ENCODE results near the gene WFDC2. TPM values are rescaled to one million over a fixed set of nuclear protein-coding genes. Genes with fewer than 3 reads are reported as not detected.

The WFDC2 gene
- total and polyA plus RNA-seq, 10 of the 15 experiments (the other 5 are each of a cell fraction or from before 2014, with no cell fraction given) = 0.13 TPM; not detected in 9

GRCh38 chr20:45440891-45441685, 28.5 kb upstream of the WFDC2 start:
- 18% methylated on average over 5 of the region's 5 CpGs for WGBS (ENCODE audit: insufficient coverage, insufficient replicate concordance, low lambda C conversion rate, missing lambda C conversion rate)
- no peaks in the 10 kb centered on the region for H3K36me3 ChIP-seq (ENCODE audit: control insufficient read depth in 2 of 2, insufficient read depth in 2 of 2, low read length in 1 of 2)
- no peaks in the 10 kb centered on the region; a peak in 2 of 4 replicates for H3K27me3 ChIP-seq (replicated peaks in 1 of 2; ENCODE audit: control insufficient read depth in 2 of 2, insufficient read depth in 2 of 2, low read length in 1 of 2)
- CTCF ChIA-PET = interaction anchor here (7.3 to 13.9 kb wide), 2 partner anchors 11 to 73 kb away, joined by 86 to 685 read pairs; partner anchors contain the start of gene SYS1
- SMC1A ChIA-PET (ENCODE audit: uncharacterized antibody, unreplicated experiment) = interaction anchor here (10.5 kb wide), 1 partner anchor 73 kb away, joined by 440 read pairs; the partner anchor contains the start of genes SYS1 and TP53TG5
- in situ Hi-C loops (cut with MboI) (no loop called here), intact Hi-C loops (cut with micrococcal nuclease; ENCODE audit: unreplicated experiment) (no loop called here)
- DNase-seq (ENCODE audit: low read depth, low spot score) (no peak), ATAC-seq (no peak), FAIRE-seq (no peak)
- POLR2A ChIA-PET = no interaction called here
- H3K9ac ChIP-seq (ENCODE audit: control insufficient read depth, insufficient read depth, low read length) = no peak overlapping the region
- no peaks in the 10 kb centered on the region for H3K79me2 ChIP-seq (ENCODE audit: control insufficient read depth, insufficient read depth, low read length)
- H4K20me1 ChIP-seq (ENCODE audit: control insufficient read depth, insufficient read depth) = no peaks in the 10 kb centered on the region
- RAD21 ChIA-PET (ENCODE audit: unreplicated experiment) = interaction anchor here (7.1 kb wide), 1 partner anchor 74 kb away, joined by 394 read pairs; the partner anchor contains the start of gene SYS1
- H2AFZ ChIP-seq (ENCODE audit: control insufficient read depth, low read depth, low read length) = no peak overlapping the region
- no peak overlapping the region for H3K4me3 ChIP-seq
- H3K9me3 ChIP-seq (replicated peaks; ENCODE audit: control insufficient read depth, insufficient read depth, low read length) = no peaks in the 10 kb centered on the region
- BruUV-seq (replicated peaks) = no TSS peak
- H3K27ac ChIP-seq (ENCODE audit: control insufficient read depth, insufficient read depth) = no peak overlapping the region
- no peak overlapping the region for H3K4me2 ChIP-seq (ENCODE audit: control insufficient read depth, insufficient read depth)
- H3K4me1 ChIP-seq (ENCODE audit: control insufficient read depth, insufficient read depth, low read length) = peaks cover 3% of the 10 kb centered on the region
- TF ChIP-seq NR2C2 (IDR thresholded peaks at IDR 0.05; ENCODE audit: borderline replicate concordance, control insufficient read depth, insufficient read length, low read depth) (no peak), MAX (IDR thresholded peaks at IDR 0.05; ENCODE audit: low read depth, low read length) (no peak), SUZ12 (IDR thresholded peaks at IDR 0.05; ENCODE audit: unreplicated experiment) (no peak), MTA3 (IDR thresholded peaks at IDR 0.05; ENCODE audit: borderline replicate concordance, low read length) (no peak), MTA2 (IDR thresholded peaks at IDR 0.05; ENCODE audit: low read depth) (no peak), ZBTB4 (CRISPR knock-in tag; IDR thresholded peaks at IDR 0.05) (no peak), YBX1 (IDR thresholded peaks at IDR 0.05) (no peak), ASH2L (IDR thresholded peaks at IDR 0.05; ENCODE audit: borderline replicate concordance, low read depth) (no peak), EP300 (IDR thresholded peaks at IDR 0.05; ENCODE audit: borderline replicate concordance in 1 of 2, control insufficient read depth in 1 of 2, low read depth in 2 of 2, low read length in 2 of 2) (no peak), ZBED1 (IDR thresholded peaks at IDR 0.05; ENCODE audit: borderline replicate concordance) (no peak), ZBTB33 (IDR thresholded peaks at IDR 0.05) (no peak), SMARCA5 (IDR thresholded peaks at IDR 0.05) (no peak), PML (IDR thresholded peaks at IDR 0.05; ENCODE audit: low read length) (no peak), NFIC (IDR thresholded peaks at IDR 0.05; ENCODE audit: low read depth, low read length) (no peak), PBX3 (IDR thresholded peaks at IDR 0.05; ENCODE audit: insufficient replicate concordance, low read depth, low read length) (no peak)
